H4 (cell line): ENCODE results near the gene NACC2. TPM values are rescaled to one million over a fixed set of nuclear protein-coding genes. Genes with fewer than 3 reads are reported as not detected.
"Not testable (repeated sequence)": the region's sequence is repeated elsewhere in the genome, so short reads cannot be mapped to it uniquely, and the experiment has no call there.

Experiments
- DNase-seq: peaks from one replicate; pipeline ENCODE4 v3.0.0-alpha.2; 2015; ENCODE audit warnings: low spot score
- total RNA-seq: library from RNA; depleted of rRNA; stranded (reverse); fragments of >200 nt; shearing (Covaris generic); gene quantifications from 2 replicates; pipeline ENCODE4 v1.2.3, GENCODE V29; 2014

The NACC2 gene
- total RNA-seq, 1 experiment from 2014 or later, result 5.6 TPM

DNA sequence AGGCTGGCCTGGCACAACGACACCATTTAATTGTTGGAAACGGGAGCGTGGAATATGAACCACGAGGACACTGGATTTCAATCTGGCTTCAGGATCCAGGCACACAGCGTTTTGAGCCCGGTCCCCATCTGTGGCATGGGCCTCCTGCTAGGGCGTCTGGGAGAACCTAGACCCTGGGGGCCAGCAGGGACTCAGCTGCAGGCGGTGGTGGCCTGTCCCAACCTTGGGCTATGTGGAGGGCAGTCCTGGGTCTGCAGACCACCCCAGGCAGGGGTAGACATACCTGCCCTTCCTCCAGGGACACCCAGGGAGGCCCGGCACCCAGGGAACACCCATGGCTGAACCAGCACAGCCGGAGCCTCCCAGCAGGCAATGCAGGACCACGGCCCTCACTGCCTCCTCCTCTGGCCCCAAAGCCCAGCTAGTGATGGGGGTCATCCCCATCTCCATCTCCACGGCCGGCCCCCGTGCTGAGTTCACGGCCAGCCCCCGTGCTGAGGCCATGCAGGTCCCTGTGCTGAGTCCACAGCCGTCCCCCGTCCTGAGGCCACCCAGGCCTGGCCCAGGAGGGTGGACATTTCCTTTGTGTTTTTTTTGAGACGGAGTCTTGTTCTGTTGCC is 115.4 kb downstream of the NACC2 start:
- no peak for DNase-seq

DNA sequence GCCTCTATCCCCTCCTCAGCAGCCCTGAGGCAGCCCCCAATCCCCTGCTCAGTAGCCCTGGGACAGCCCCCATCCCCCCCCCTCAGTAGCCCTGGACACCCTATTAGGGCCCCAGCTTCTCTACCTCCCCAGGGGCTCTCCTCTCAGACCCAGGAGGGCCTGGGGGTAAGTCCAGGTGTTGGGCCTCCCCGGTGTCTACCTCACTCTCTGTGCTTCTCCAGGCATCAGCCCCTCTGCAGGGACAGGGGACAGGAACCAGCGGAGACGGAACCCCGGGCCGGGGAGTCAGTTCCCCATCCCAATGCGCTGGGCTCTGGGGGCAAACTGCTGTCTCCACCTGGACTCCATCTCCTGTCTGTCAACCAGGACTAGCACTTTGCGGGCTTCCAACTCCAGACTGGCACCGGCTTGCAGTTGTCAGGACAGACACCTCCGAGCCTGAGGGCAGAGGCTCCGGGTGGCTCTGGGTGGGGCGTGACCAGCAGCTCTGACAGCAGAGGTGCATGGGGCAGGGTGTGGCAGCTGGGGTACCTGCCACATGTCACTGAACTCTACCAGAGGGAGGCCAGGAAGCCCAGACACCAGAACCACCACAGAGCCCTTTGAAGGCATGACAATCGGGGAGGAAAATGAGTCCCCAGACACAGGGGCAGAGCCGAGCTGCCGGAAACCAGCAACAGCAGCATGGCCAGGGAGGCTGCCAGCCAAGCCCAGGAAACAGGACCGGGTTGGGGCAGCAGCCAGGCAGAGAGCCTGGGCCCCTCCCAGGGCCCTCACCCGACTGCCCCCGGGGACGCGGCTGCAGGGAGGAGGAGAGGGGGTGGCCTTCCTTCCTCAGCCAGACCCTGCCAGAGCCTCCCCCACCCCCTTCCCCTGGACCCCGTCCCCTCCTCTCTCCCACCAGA is 116.2 kb downstream of the NACC2 start:
- no peak for DNase-seq

DNA sequence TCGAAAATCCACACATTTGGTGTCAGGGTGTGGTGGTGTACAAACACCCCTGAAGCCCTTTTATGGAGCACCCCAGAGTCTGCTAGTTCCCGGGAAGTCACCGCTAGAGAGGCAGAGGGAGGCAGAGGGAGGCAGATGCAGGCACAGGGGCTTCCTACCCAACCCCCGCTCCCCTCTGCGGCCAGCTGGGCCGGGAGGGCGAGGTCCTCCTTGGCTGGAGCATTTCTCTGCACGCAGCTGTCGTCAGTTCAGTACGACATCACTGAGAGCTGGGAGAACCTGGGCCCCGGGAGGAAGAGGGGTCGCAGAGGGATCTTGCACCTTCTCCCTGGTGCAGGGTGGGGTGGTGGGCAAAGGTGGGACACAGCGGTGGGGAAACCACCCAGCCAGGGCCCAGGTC is 118.1 kb downstream of the NACC2 start:
- no peak for DNase-seq

DNA sequence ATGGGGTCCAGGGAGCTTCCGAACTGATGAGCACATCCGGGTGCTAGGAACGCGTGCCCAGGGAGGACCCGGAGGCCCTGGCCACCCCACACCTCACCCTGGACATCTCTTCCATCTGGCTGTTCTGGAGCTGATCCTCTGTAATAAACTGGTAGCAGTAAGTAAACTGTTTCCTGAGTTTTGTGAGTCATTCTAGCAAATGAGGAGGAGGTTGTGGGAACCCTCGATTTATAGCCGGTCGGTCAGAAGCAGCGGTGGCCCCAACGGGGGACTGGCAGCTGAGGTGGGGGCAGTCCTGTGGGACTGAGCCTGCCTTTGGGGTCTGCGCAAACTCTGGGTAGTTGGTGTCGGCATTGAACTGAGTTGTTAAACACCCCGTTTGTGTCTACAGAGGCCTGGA is 118.6 kb downstream of the NACC2 start:
- no peak for DNase-seq

DNA sequence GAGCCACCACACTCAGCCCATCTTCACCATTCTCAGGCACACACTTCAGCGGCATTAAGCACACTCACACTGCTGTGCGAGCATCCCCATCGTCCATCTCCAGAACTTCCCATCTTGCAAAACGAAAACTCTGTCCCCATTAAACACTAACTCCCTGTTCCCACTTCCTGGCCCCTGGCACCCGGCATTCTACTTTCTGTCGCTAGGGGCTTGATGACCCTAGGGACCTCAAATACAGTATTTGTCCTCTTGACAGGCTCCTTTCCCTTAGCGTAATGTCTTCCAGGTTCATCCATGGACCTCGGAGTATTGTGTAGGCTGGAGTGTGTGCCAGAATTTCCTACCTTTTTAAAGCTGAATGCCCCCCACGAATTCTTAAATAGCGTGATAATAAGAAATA is 119.3 kb downstream of the NACC2 start:
- DNase-seq, result no peak

DNA sequence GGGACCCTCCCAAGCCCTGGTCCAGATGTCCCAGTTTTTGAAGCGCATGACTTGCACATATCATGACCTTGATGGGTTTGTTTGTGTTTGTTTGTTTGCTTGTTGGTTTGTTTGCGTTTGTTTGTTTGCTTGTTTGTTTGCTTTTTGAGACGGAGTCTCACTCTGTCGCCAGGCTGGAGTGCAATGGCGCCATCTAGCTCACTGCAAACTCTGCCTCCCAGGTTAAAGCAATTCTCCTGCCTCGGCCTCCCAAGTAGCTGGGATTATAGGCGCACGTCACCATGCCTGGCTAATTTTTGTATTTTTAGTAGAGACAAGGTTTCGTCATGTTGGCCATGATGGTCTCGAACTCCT is 120.9 kb downstream of the NACC2 start:
- no peak for DNase-seq

DNA sequence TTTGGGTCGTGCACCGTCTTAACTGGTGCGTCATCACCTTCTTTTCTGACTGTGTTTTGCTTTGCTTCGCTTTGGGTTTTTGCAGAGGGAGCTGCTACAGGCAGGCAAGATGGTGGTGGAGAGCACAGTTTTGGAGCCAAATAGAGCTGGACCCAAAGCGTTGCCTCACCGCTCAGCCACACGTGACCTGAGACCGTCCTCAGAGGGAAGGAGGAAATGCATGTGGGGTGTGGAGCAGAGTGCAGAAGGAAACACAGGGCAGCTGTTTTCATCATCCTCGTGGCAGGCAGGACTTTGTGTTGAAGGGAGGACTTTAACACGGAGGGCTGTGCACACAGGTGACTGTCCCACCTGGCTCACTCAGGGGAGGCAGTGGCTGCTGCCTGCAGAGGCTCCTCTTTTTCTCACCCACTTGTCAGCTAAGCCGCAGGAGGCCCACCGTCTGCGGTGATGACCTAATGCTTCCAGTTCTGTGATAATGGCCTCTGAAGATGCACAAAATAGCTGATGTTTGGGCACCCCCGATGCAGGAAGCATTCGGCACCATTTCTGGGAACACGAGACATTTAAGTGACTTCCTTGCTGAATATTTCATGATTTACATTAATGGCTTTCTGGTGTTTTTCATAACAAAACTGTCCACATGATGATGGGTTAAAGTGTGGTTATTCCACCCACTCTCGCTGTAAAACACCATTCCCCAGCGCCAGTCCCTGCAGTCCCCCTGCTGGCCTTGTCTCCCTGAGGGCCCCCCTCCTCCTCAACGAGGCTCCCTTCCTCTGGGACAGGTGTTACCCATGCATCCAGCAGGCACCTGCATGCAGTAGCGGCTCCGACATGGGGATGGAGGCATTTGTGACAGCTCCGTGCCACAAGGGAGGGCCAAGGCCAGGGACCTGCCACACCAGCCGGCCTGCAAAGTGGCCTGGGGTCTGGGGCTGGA is 121.5 kb downstream of the NACC2 start:
- no peak for DNase-seq

DNA sequence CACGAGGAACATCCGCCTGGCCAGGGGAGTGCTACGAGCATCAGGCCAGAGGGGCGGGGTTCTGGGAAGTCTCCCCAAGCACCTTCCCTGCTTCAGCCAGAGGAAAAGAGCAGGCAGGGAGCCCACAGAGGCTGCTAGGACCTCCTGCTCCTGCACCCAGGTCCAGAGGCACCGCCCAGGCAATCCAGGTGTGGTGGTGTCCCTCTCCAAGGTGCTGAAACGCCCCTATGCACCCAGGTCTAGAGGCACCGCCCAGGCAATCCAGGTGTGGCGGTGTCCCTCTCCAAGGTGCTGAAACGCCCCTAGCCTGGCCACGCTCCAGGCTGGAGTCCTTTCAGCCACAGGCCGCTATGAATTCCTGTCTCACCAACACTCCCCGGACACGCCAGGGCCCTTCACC is 123.2 kb downstream of the NACC2 start:
- no peak for DNase-seq

DNA sequence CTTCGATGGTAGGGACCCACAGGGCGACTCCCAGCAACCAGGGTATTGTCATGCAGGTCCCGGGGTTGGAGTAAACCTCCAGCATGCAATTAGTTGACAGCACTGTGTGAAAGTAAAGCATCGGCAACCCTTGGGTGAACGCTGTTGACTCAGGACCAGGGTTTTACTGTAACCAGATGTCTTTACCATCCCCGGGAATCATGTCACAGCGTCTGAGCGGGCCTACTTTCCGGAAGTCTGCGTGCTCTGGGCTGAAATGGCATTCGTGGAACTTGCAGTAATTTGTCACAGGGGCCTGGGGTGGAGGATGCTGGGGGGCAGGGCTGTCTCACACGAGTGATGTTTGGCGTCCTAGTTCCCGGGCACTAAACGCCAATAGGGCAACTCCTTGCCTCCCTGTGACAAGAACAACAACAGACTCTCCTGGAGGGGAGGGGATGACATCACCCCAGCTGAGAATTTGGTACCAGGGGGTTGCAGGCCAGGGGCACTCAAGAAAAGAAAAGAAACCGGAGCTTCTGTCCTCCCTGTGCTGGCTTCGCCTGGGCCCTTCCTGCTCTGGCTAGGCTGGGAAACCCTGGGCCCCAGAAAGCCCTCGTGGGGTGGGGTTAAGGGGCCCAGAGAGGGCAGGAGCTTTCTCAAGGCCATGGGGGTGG is 123.8 kb downstream of the NACC2 start:
- DNase-seq, result no peak

DNA sequence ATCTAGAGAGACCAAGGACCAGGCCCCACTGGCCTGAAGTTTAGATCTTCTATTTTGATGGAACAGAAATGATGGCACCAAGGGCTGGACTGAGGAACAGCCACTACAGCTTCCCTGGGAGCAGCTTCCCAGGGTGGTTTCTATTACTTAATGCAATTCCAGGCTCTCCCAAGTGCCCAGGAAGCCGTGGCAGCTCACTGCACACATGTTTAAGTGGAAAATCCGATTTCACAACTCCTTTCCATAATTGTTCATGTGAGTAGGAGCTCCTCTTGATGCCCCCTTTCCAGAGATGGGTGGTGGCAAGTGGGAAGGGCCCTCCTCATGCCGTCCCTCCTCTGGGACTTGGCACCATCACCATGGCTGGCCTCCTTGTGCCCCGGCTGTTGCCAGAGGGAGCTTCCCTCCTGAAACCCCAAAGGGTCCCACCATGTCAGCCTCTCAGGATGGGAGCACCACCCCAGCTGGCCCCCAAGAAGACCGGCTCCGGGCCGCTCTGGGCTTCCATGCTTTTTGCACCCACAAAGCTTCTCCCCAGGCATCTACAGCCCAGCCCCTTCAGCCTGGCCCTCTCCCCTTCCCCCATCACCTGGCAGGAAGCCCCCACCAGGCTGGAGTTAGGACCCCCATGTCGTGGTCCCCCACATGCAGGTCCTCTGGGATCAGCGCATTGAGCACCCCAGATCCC is 124.8 kb downstream of the NACC2 start:
- DNase-seq, result no peak

DNA sequence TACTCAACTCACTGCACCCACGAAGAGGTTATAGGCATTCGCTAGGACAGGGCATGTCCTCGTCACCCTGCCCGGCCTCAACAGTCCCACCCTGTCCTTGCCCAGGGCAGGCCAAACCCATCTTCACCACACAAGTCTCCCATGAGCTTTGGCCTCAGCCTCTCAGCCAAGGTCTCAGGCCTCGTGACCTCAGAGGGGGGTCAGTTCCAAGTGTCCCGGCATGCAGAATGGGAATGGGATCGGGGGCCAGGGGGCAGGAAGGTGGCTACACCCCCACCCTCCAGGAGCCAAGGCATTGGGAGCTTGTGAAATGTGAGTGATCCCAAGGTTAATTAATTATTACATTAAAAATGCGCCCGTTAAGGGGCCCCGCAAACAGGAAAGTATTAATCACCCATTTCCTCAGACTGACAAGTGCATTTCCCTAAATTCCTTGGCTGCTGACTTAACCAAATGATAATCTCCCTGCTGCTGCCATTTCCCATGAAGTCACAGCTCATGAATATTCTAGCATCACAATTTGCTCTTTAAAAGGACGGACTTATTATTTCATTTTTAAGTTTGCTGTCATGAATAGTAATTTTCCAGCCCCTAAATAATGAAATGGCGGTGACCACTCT is 125.9 kb downstream of the NACC2 start:
- DNase-seq, result no peak

DNA sequence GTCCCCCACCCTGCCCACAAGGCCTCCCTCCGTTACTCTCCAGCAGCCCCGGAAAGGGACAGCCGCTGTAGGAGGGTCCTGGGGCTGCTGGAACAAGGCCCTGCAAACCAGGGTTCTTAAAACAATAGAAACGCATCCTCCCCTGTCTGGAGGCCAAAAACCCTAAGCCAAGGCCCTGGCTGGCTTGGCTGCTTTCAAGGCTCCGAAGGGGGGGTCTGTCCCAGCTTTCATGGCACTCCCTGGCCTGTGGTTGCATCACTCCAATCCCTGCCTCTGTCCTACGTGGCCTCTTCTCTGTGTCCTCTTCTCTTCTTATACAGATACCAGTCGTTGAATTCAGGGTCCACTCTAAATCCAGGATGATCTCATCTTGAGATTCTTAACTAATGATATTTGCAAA is 126.5 kb downstream of the NACC2 start:
- DNase-seq, result no peak

DNA sequence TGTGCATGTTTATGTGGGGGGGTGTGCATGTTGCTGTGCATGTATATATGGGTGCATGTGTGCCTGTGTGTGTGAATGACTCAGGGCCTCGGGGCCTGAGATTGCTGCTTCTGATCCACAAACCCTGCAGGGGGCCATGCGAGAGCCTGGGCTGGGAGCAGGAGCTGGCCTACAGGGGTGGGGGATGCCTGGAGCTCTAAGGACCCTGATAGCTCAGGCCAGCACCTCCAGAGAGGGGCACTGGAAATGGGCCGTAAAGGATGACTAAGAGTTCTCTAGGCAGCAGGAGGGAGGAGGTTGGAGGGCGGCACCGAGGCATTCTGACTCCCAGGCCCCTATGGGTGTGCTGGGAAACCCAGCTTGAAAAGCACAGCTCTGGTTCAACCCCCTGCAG is 127.0 kb downstream of the NACC2 start:
- DNase-seq, result no peak

DNA sequence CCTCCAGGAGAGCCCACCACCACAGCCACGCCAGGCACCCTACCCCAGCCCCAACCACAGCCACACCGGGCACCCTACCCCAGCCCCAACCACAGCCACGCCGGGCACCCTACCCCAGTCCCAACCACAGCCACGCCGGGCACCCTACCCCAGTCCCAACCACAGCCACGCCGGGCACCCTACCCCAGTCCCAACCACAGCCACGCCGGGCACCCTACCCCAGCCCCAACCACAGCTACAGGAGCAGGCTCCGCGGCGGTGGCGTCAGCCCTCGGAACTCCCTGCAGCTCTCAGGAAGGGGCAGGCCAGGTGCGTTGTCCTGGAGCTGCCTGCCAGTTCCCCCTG is 128.2 kb downstream of the NACC2 start:
- not testable (repeated sequence) for DNase-seq

DNA sequence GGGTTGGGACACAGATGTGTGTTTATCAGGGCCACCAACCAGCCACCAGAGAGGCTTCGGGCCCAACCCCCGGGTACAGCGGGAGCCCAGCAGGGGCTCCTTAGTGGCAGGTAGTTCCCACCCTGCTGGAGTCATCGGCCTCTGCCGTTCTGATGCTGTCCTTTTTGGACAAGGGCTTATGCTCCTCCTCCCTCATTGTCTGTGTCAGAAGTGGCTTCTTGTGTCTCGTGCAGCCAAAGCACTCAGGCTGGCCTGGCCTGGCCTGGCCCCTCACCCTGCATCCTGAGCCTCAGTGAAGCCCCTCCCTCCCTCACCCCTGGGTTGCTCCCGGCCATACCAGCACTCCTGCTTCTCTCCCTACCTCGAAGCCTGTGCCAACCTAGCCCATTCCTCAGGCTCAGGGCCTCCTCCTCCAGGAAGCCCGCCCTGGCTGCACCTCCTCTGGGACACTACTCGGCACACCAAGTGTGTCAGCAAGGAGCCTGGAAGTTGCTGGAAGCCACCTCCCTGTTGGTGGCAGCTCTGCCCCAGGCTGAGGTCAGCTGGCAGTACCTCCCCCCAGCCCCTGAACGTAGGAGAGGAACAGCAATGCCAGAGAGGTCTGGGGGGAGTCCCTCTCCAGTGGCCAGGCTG is 129.8 kb downstream of the NACC2 start:
- DNase-seq, result no peak

DNA sequence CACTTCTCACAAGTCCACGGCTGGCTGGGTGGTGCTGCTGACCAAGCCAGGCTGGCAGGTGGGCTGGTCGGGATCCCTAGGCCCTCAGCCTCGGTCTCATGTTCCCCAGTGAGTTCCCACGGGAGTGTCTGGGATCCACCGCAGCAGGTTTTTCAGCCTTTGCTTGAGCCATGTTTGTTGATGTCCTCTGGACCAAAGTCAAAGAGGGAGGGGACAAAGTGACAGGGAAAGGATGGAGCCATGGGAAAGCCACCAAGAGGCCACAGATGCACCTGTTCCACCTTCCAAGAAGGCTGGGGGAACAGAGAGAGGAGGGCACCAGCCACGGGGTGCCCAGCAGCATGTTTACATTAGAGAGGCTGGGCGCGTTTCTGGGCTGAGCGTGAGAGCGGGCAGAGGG is 131.2 kb downstream of the NACC2 start:
- no peak for DNase-seq

DNA sequence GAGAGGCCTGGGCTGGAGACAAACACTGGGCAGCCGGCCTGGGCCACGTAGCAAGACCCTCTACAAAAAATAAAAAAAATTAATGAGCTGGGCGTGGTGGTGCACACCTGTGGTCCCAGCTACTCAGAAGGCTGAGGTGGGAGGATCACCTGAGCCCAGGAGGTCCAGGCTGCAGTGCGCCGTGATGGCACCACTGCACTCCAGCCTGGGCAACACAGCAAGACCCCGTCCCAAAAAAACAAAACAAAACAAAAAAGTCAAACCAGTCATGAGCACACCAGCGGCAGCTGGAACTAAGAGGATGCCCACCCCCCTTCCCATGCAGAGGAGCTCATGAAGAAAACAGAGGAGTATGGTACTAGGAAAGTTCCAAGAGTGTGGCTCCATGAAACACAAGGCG is 131.8 kb downstream of the NACC2 start:
- no peak for DNase-seq

DNA sequence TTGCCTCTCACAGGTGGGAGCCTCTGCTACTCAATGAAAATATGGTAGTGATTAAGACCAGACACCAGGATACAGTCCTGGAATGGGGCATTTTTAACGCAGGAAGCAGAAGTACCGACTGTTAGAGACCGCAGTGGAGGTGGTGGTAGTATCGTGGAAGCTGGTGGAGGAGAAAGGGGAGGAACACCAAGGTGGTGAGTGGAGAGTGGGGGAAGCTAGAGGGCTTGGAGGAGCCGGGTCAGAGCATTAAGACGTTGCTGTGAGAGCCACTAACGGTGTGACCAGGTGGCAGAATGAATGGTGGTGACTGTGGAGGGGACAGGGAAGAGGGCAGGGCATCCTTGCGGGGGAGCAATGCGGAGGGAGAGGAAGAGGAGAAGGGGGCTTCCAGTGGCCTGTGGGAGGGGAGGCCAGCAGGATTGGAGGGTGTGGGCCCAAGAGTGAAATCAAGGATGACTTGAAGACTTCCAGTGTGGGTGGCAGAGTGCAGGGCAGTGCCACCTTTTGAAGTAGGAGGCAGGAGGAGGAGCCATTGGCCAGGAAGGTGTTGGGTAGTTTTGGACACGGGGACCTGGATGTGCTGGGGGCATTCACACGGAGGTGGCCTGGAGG is 132.3 kb downstream of the NACC2 start:
- no peak for DNase-seq

DNA sequence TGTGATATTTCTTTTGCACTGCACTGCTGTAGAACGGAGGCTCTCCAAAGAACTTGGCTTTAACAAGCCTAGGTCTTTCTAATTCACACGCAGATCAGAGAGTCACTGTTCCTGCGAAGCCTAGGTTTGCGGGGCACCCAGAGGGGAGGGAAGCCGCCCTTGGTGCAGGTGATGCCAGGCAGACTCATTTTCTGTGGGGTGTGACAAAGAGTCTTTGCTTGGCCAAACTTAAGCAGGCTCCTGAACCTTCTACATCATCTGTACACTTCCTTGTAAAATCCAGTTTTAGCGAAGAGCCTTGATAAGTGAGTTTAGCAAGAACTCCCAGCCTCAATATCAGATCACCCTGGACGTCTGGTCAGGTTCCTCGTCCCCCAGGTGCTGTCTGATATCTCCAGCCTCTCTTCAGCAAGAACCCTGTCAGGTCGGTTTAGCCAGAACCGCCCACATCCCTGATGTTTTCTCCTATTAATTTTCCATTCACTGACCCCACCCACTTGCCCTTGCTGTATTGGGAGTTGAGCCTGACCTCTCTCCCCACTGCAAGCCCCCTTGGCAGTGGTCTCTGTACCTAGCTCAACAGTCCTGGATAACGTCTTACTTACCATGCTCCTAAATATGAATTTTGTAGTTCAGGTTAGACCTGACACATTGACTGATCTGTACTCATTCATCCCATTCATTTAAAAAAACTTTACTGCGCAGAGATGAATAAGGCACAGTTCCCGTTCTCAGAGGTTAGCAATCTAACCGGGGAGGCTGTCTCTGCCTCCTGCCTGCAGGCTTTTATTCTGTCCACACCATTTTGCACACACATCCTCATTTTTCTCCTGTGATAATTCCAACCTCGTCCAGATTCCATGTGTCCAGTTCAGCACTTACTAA is 133.0 kb downstream of the NACC2 start:
- DNase-seq, result no peak
